Activated B cell treated with CpG ODN at 0.5 μM for 24 hours (primary cell): ENCODE measurements around the gene MYO1C. TPM values are rescaled to one million over a fixed set of nuclear protein-coding genes. Genes with fewer than 3 reads are reported as not detected.
A peak's percentile ranks its signal among the peaks of the same experiment; 100 is the strongest.
"Not testable (repeated sequence)": the region's sequence is repeated elsewhere in the genome, so short reads cannot be mapped to it uniquely, and the experiment has no call there.

ENCODE experiments used
- ATAC-seq: fragments of 200-7000 bp; cut with Tn5 transposase; one replicate; pipeline ENCODE4 v1.10.0; 2021; ENCODE audit warnings: low read depth, mild to moderate bottlenecking, moderate library complexity
- CTCF ChIA-PET: fragments of 350-600 bp; sonication (Branson Sonifier 250); formaldehyde crosslinking; loops from one replicate; lab custom pipeline; 2021; ENCODE audit warnings: antibody characterized with exemption; lab: Charles Lee
- POLR2A ChIA-PET: fragments of 350-600 bp; sonication (Branson Sonifier 250); formaldehyde crosslinking; loops from one replicate; lab custom pipeline; 2021; ENCODE audit warnings: antibody characterized with exemption; lab: Charles Lee
- DNase-seq: peaks from one replicate; pipeline ENCODE4 v3.0.0; 2022
- H3K27ac Mint-ChIP-seq: one replicate; pipeline ENCODE4 v1.8.0; 2020; ENCODE audit warnings: mixed read lengths
- H3K27me3 Mint-ChIP-seq: one replicate; pipeline ENCODE4 v1.8.0; 2021; ENCODE audit warnings: mixed read lengths
- H3K36me3 Mint-ChIP-seq: one replicate; pipeline ENCODE4 v1.8.0; 2021; ENCODE audit warnings: low read depth, mixed read lengths
- H3K4me1 Mint-ChIP-seq: one replicate; pipeline ENCODE4 v1.8.0; 2021; ENCODE audit warnings: mixed read lengths
- H3K4me3 Mint-ChIP-seq: one replicate; pipeline ENCODE4 v1.8.0; 2020; ENCODE audit warnings: mild to moderate bottlenecking, mixed read lengths
- H3K9me3 Mint-ChIP-seq: one replicate; pipeline ENCODE4 v1.8.0; 2020; ENCODE audit warnings: mixed read lengths
- CTCF ChIP-seq: fragments of 200-600 bp; IDR thresholded peaks from one replicate; pipeline ENCODE4 v1.8.0; 2022; ENCODE audit warnings: antibody characterized with exemption, mild to moderate bottlenecking
- intact Hi-C: fragments of 100-400 bp; cut with micrococcal nuclease; formaldehyde crosslinking; loops from one replicate; pipeline ENCODE4 v1.15.1; 2024
- total RNA-seq: library from RNA; stranded (reverse); gene quantifications from 2 replicates; pipeline ENCODE4 v1.2.3, GENCODE V29; 2022

MYO1C gene
- total RNA-seq, 1 donor from 2014 or later, result 190 TPM

- DNase-seq (no peak), ATAC-seq (no peak)
- Mint-ChIP-seq H3K27ac (no peak overlapping the region), H3K9me3 (no peaks in the 10 kb centered on the region), H3K4me3 (no peak overlapping the region), H3K36me3 (peaks cover 73% of the 10 kb centered on the region), H3K4me1 (peaks cover 13% of the 10 kb centered on the region), H3K27me3 (no peaks in the 10 kb centered on the region)
- intact Hi-C loops, result loop anchor here (1.0 kb wide), 3 partner anchors 168 to 274 kb away; no protein-coding TSS in a partner anchor
- ChIA-PET CTCF (interaction anchor here (0.9 to 3.1 kb wide), 14 partner anchors 13 to 347 kb away, joined by 3 to 27 read pairs (median 4); partner anchors contain the start of genes INPP5K, PITPNA, RILP and SLC43A2), POLR2A (interaction anchor here (0.6 to 1.5 kb wide), 3 partner anchors 49 to 198 kb away, joined by 3 read pairs; no protein-coding TSS in a partner anchor)
- TF ChIP-seq CTCF, result no peak
Observed at GRCh38 chr17:1533661-1534325, 41.3 kb upstream of the MYO1C start.

GRCh38 chr17:1532836-1533602 lies 40.5 kb upstream of the MYO1C start:
- Mint-ChIP-seq H3K4me1 (peaks cover 13% of the 10 kb centered on the region), H3K4me3 (no peak overlapping the region), H3K27ac (no peak overlapping the region), H3K9me3 (no peaks in the 10 kb centered on the region), H3K36me3 (peaks cover 70% of the 10 kb centered on the region), H3K27me3 (no peaks in the 10 kb centered on the region)
- intact Hi-C loops, result loop anchor here (1.0 kb wide), 3 partner anchors 168 to 274 kb away; no protein-coding TSS in a partner anchor
- ChIA-PET CTCF (interaction anchor here (0.9 to 3.1 kb wide), 14 partner anchors 12 to 346 kb away, joined by 3 to 27 read pairs (median 4); partner anchors contain the start of genes INPP5K, PITPNA, RILP and SLC43A2), POLR2A (interaction anchor here (0.6 to 1.5 kb wide), 3 partner anchors 48 to 134 kb away, joined by 3 read pairs; no protein-coding TSS in a partner anchor)
- DNase-seq, result peak; percentile 45
- ATAC-seq, result peak; percentile 97
- no peak for TF ChIP-seq CTCF

GRCh38 chr17:1529863-1530262 lies 37.4 kb upstream of the MYO1C start:
- TF ChIP-seq CTCF, result no peak
- no peak for DNase-seq
- Mint-ChIP-seq H3K9me3 (no peaks in the 10 kb centered on the region), H3K27me3 (no peaks in the 10 kb centered on the region), H3K4me1 (peaks cover 13% of the 10 kb centered on the region), H3K4me3 (no peak overlapping the region), H3K27ac (no peak overlapping the region), H3K36me3 (peaks cover 68% of the 10 kb centered on the region)
- CTCF ChIA-PET, result no interaction called here
- no peak for ATAC-seq
- intact Hi-C loops, result no loop called here
- POLR2A ChIA-PET, result no interaction called here

- POLR2A ChIA-PET, H3K9me3 Mint-ChIP-seq, intact Hi-C loops, DNase-seq, H3K27ac Mint-ChIP-seq, H3K27me3 Mint-ChIP-seq, H3K4me3 Mint-ChIP-seq, H3K4me1 Mint-ChIP-seq, ATAC-seq: not testable (repeated sequence)
- H3K36me3 Mint-ChIP-seq, result peaks cover 51% of the 10 kb centered on the region
- CTCF ChIA-PET, result interaction anchor here (1.0 kb wide), 1 partner anchor 8 kb away, joined by 3 read pairs; no protein-coding TSS in a partner anchor
Observed at GRCh38 chr17:1526876-1527275, 34.4 kb upstream of the MYO1C start.

- ChIA-PET CTCF (no interaction called here), POLR2A (no interaction called here)
- ATAC-seq, result no peak
- peaks cover 48% of the 10 kb centered on the region for H3K36me3 Mint-ChIP-seq
- H3K27ac Mint-ChIP-seq, result no peak overlapping the region
- intact Hi-C loops, result no loop called here
- TF ChIP-seq CTCF, result no peak
- H3K4me1 Mint-ChIP-seq, result peaks cover 2% of the 10 kb centered on the region
- no peak for DNase-seq
- no peak overlapping the region for H3K4me3 Mint-ChIP-seq
- no peaks in the 10 kb centered on the region for H3K9me3 Mint-ChIP-seq
- no peaks in the 10 kb centered on the region for H3K27me3 Mint-ChIP-seq
Observed at GRCh38 chr17:1522626-1523025, 30.1 kb upstream of the MYO1C start.
